Stimulated activated CD4-positive, alpha-beta T cell treated with anti-CD3 and anti-CD28 coated beads, Interleukin-1b, Interleukin-23, amount 100 ng/mL, for 1 hour (primary cell): ENCODE data around the gene CFAP221.

Experiments
- DNase-seq, 2 donors: peaks; one replicate each; pipeline ENCODE4 v3.0.0-alpha.2; 2020; ENCODE audit warnings: low read depth in 2 of 2

CFAP221 gene

GRCh38 chr2:119680457-119681202, 136.4 kb downstream of the CFAP221 start:
- no peak for DNase-seq

GRCh38 chr2:119681203-119681867, 137.1 kb downstream of the CFAP221 start:
- no peak for DNase-seq

GRCh38 chr2:119681868-119682220, 137.6 kb downstream of the CFAP221 start:
- DNase-seq: no peak

GRCh38 chr2:119682578-119682977, 138.3 kb downstream of the CFAP221 start:
- no peak for DNase-seq

GRCh38 chr2:119683074-119683712, 138.9 kb downstream of the CFAP221 start:
- no peak for DNase-seq

- no peak for DNase-seq
Observed at GRCh38 chr2:119683713-119684443, 139.6 kb downstream of the CFAP221 start.

- DNase-seq: no peak
Observed at GRCh38 chr2:119684518-119684917, 140.3 kb downstream of the CFAP221 start.

- no peak for DNase-seq
Observed at GRCh38 chr2:119688616-119689015, 144.4 kb downstream of the CFAP221 start.

- no peak for DNase-seq
Observed at GRCh38 chr2:119689218-119689617, 145.0 kb downstream of the CFAP221 start.

GRCh38 chr2:119691189-119691588, 146.9 kb downstream of the CFAP221 start:
- no peak for DNase-seq

- no peak for DNase-seq
Observed at GRCh38 chr2:119691651-119692245, 147.5 kb downstream of the CFAP221 start.

- no peak for DNase-seq
Observed at GRCh38 chr2:119692310-119692709, 148.1 kb downstream of the CFAP221 start.

GRCh38 chr2:119692954-119693353, 148.7 kb downstream of the CFAP221 start:
- DNase-seq: no peak

GRCh38 chr2:119693567-119693966, 149.3 kb downstream of the CFAP221 start:
- DNase-seq: no peak

- DNase-seq: no peak
Observed at GRCh38 chr2:119693967-119694366, 149.7 kb downstream of the CFAP221 start.

- DNase-seq: no peak
Observed at GRCh38 chr2:119694470-119694844, 150.2 kb downstream of the CFAP221 start.

GRCh38 chr2:119694845-119695521, 150.7 kb downstream of the CFAP221 start:
- no peak for DNase-seq

- DNase-seq: no peak
Observed at GRCh38 chr2:119696005-119696404, 151.8 kb downstream of the CFAP221 start.

GRCh38 chr2:119696494-119697030, 152.3 kb downstream of the CFAP221 start:
- no peak for DNase-seq

GRCh38 chr2:119697290-119698020, 153.2 kb downstream of the CFAP221 start:
- DNase-seq: no peak
